Lower leg skin (tissue), 3 donors: ENCODE data around the gene NSD1.

Experiments used
- CTCF ChIP-seq, 3 donors: fragments of 450-650 bp; IDR thresholded peaks; one replicate each; pipeline ENCODE4 v1.5.1; 2016; ENCODE audit warnings: antibody characterized with exemption in 3 of 3, mild to moderate bottlenecking in 3 of 3, moderate library complexity in 2 of 3
- POLR2A ChIP-seq, 2 donors: fragments of 450-650 bp; IDR thresholded peaks; one replicate each; pipeline ENCODE4 v1.6.1; 2016 to 2017; ENCODE audit warnings: antibody characterized with exemption in 2 of 2, mild to moderate bottlenecking in 1 of 2, moderate library complexity in 1 of 2

- TF ChIP-seq CTCF (IDR thresholded peaks at IDR 0.05) (no peak), POLR2A (IDR thresholded peaks at IDR 0.05) (no peak)
These were observed 195.1 kb downstream of the NSD1 start for GRCh38 chr5:177328545-177329231.
